HG02571 (cell line): ENCODE data around the gene NUP88.
"Not testable (repeated sequence)": the region's sequence is repeated elsewhere in the genome, so short reads cannot be mapped to it uniquely, and the experiment has no call there.

ENCODE experiments used
- ATAC-seq: cut with Tn5 transposase; IDR thresholded peaks from one replicate; pipeline ENCODE4 v1.9.1; 2021; ENCODE audit warnings: mild to moderate bottlenecking, moderate library complexity; ENCODE audit not compliant: unreplicated experiment

The NUP88 gene

DNA sequence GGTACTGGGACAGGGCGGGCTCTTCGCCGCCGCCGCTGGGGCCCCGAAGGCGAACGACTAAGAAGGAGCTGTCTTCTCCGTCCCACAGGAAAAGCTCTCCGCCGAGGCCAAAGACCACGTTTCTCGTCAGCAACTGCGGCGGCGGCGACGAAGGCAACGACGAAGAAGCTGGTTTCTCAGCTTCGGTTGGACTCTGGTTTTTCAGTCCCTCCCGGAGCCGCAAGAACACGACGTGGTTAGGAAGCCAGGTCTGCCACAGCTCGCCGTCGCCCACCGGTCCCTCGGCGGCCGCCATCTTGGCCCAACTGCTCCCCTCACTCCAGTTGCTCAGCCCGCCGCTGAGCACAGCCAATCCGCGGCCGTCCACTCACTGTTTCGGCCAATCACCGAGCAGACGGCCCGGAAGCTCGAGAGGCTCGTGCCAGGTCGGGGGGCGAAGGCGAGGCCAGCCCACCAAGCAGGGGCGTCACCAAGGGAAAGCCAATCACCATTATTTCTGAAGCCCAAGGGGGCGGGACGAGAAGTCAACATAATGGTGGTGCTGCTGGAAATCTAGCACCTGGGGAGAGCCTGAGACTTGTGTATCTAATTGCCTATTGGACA is at the start of gene NUP88:
Gene NUP88 (minus strand): TSS at position 307 of the 603 bp plus-strand sequence. CDS start 12 bp downstream, at position 295.
- ATAC-seq: peak; percentile 88

GRCh38 chr17:5468075-5468473 is 48.6 kb upstream of the NUP88 start:
- ATAC-seq: no peak

DNA sequence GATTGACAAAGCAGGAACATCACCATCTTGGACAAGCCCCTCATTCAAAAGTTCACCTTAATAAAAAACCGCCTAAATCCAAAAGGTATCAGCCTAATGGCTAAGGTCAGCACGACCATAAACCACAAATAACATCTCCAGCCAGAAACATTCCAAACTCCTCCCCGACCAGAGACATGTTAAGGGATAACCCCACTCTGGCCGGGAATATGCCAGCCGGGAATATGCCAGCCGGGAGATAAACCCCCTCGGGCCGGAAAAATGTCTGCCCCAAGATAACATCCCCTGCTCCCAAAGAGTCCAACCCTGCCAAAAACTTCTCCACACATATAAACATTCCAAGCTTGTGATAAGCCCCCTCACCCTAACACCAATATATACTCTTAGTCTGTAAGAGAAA is 48.0 kb upstream of the NUP88 start:
- no peak for ATAC-seq

GRCh38 chr17:5466295-5466694 is 46.8 kb upstream of the NUP88 start:
- no peak for ATAC-seq

DNA sequence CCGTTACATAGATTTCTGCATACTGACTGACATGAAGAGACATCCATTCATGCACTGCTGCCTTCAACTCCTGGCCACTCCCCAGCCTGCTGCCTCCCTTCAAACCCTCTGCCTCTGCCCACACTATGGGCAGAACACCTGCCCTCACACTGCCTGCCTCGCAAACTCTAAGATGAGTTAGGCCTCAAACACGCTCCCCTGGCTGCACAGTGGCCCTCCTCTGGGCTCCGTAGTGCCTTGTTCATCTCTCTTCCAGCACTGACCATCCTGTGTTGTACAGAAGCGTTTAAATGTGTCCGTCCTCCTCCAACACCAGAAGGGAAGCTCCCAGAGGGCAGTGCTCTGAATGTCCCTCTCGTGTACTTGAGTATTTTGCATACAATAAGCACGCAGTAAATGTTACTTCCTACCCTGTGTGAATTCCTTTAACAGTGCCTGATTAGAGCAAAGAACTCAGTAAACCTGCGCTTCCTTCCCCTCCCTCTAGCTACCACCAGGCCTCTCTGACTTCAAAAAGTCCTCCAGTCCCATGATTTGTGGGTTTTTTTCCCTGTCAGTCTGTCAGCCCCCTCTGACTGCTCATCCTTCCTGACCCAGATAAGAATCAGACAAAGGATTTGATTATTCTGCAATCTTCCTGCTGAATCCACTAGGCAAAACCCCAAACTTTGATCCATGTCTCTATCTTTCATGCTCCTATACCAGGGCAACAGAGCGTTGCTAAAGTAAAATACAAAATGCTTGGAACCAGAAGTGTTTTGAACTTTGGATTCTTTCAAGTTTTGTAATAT is 45.5 kb upstream of the NUP88 start:
- no peak for ATAC-seq

DNA sequence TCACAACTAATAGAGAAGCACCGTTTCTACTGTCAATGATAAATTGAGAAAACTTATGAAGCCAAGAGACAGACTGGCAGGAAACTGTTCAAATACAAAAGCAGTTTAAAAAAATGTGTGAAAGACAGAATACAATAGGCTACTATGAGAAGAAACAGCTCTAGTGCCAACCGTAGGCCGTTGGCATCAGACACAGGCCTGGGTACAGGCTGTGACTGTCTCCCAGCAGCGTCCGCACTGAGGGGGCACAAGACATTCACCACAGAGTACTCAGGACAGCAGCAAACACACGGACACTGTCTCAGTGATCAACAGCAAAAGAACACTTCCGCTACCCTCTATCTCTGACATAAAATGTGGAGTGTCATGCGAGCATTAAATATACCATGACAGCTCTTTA is 27.3 kb upstream of the NUP88 start:
- ATAC-seq: no peak

DNA sequence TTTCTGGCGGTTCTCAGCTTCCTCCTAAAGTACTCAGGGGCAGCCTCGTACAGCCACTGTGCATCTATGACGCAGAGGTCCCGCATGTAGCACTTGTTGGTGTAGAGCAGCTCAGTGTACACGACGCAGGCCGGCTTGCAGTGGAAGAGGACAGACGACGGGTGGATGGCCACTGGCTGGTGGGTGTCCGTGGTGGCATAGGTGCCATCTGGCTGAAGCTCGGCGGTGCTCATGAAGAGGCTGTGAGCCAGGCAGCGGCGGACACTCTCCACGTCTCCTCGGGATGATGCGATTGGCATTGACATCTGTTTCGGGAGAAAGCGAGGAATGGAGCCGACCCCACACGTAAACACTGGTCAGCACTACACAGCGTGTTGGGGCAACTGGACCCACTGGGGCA is 24.7 kb upstream of the NUP88 start:
- ATAC-seq: no peak

DNA sequence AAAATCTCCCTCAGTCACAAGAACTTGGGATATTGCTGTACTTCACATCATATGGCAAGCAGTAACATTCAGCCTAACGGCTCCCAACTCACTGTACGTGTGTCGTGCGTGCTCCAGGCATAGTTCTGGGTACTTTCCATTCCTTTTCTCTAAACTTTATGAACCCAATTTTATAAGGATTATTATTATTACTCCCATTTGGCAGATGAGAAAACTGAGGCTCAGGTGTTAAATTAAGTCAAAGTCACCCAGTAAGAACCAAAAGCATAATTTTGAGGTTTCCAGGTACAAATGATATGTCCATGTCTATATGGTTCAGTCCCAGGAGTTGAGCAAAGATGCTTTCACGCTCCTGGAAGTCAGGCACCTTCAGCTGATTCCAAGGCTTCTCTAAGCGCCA is 24.3 kb upstream of the NUP88 start:
- no peak for ATAC-seq

- no peak for ATAC-seq
Observed at GRCh38 chr17:5439446-5439764, 19.9 kb upstream of the NUP88 start.

DNA sequence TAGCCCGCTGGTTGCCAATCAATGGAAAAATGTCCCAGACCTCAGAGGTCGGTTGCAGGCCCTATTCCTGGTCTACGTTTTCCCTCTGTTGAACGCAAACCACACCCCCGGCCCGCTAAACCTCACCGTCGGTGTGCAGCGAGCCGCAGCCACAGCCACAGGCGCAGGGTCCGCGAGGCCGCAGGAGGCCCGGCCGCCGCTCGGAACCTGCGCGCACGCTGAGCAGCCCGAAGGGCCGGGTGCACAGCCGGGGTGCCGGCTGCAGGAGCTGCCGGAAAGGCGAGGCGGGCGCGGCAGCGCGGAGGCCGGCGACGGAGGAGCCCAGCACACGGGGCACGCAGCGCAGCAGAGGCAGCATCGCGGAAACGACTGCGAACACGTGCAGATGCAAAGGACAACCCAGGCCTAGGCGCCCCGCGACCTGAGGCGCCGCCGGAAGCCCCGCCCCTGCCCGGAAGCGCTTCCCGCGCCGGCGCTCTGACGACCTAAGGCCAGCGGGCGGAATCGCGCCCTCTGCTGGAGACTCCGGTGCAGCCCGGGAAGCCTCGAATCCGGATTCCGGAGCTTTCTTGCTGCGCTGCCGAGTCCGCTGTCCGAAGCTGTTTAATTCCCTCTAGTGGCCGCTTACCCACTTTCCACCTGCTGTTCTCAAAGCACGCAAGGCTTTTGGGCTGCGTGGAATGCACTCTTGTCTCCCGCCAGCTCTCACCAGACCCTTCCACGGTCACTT is 19.4 kb upstream of the NUP88 start, which contains the start of gene C1QBP:
Gene C1QBP (minus strand): TSS at position 440 of the 730 bp plus-strand sequence. CDS start 82 bp downstream, at position 358.
- ATAC-seq: peak; percentile 77

- no peak for ATAC-seq
Observed at GRCh38 chr17:5437721-5438317, 18.4 kb upstream of the NUP88 start.

GRCh38 chr17:5435781-5436315 is 16.4 kb upstream of the NUP88 start:
- not testable (repeated sequence) for ATAC-seq

GRCh38 chr17:5434984-5435383 is 15.5 kb upstream of the NUP88 start:
- ATAC-seq: no peak

- ATAC-seq: no peak
Observed at GRCh38 chr17:5431949-5432556, 12.6 kb upstream of the NUP88 start.

DNA sequence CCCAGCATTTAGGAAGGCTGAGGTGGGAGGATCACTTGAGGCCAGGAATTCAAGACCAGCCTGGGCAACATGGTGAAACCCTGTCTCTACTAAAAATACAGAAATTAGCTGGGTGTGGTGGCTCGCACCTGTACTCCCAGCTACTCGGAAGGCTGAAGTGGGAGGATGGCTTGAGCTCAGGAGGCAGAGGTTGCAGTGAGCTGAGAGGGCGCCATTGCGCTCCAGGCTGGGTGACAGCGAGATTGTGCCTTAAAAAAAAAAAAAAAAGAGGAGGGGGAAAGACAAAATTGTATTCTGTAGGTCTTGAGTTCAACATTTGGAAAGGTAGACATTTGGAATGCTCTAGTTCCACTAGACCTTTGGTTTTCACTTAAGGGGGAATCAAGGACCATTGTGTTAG is 11.8 kb upstream of the NUP88 start:
- ATAC-seq: not testable (repeated sequence)

GRCh38 chr17:5430413-5430999 is 11.0 kb upstream of the NUP88 start:
- no peak for ATAC-seq

DNA sequence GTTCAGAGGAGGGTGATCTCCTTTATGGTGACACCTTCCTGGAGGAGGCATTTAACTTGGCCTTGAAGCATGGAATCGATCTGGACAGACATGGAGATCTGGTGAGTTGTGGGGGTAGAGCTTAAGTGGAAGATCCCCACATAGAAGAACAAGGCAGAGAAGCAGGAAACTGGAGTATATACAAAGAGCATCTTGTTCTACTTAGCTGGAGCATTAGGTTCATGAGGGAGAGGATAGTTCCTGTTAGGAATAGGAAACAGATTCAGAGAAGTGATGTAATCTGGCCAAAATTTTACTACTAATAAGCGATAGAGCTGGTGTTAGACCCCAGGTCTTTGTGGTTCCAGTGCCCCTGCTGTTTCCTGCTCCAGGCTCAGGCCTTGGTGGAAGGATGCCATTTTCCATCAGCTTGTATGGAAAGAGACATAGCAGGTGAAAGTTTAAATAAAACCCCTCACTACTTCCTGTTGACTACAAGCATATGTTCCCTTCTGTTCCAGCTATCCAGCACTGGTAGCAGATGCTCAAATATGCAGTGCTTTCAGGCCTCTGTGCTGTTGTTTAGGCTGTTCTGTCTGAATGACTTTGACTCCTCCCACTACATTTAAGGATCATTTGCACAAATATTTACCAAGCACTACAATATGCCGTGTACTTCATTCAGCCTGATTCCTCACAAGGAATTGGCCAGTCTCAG is 9.9 kb upstream of the NUP88 start:
- ATAC-seq: no peak

DNA sequence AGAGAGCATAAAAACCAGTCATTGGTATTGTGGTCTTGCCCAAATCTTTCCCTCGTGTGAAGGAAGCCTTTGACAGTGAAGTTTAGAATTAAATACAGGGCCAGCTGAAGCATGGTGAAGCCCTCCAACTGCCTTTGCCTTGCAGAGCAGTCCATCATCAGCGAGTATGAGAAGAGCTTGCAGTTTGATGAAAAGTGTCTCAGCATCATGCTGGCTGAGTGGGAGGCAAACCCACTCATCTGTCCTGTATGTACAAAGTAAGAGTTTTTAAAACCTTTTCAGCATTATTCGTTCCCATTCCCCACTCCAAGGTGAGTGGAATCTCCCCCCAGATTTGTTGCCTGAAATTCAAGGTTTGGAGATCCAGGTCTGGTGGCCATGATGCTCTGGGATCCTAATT is 6.4 kb upstream of the NUP88 start:
- no peak for ATAC-seq

- ATAC-seq: no peak
Observed at GRCh38 chr17:5424909-5425308, 5.4 kb upstream of the NUP88 start.

- no peak for ATAC-seq
Observed at GRCh38 chr17:5422505-5422904, 3.0 kb upstream of the NUP88 start.
